HG03432 (cell line): Measurements from ENCODE around the gene SESTD1.
"Not testable (repeated sequence)": the region's sequence is repeated elsewhere in the genome, so short reads cannot be mapped to it uniquely, and the experiment has no call there.

Source experiments
- ATAC-seq: cut with Tn5 transposase; IDR thresholded peaks from one replicate; pipeline ENCODE4 v1.9.1; 2021; ENCODE audit warnings: mild to moderate bottlenecking, moderate library complexity; ENCODE audit not compliant: unreplicated experiment

Gene SESTD1

GRCh38 chr2:179268277-179268925, 3.8 kb upstream of the SESTD1 start:
- peak; percentile 39 for ATAC-seq

DNA sequence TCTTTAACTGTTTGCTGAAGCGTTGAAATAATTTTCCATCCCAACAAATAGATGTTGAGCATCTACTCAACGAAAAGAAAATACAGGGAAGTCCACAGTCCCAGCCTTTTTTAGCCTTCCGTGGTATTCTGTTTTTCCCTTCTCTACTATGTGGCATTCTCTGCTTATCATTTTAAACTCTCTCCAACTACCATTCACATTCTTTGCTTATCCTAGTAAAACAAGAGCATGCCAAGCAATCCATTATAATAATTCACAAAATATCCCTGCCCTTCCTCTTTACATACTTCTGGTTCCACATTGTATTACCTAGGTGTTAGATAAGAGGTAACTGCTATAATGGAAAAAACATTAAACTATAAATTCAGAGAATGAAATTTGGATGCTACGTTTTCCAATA, 1.6 kb upstream of the SESTD1 start:
- ATAC-seq = no peak

DNA sequence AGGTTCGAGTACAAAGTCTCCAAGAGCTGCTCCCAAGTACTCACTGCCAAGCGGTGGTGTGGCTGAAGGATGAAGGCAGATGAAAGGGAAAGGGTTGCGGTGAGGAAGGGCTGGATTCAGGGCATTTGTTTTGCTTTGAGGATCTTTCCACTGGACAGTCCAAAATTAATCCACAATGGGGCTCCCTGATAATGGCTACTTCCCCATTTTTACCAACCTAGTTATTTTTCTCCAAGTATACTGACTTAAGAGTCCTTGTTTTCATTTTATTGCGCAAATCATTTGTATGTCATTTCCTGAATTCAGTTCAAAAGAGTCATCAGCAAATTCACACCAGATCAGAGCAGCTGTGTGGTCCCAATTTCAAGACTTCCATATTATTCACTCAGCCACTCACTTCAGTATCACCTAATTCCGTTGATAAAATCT, 464 bp upstream of the SESTD1 start:
- no peak for ATAC-seq

GRCh38 chr2:179263446-179264367, 925 bp downstream of the SESTD1 start:
- ATAC-seq = peak; percentile 43

DNA sequence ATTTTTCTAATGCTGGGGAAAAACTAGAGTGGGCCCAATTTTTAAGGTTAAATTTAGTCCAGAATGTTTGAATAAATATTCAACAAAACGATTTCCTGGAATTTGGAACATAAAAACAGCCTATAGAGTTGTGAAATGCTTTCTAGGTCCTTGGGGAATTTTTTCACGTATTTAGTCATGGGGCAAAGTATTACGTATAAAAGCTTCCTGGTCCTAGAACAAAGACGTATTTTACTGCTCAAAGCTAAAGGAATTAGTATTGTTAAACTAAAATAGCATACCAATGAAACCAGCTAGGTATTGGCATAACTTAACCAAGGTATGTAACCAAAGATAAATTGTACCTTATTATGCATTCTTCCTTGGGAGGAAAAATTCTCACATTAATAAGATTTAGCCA, 1.6 kb downstream of the SESTD1 start:
- no peak for ATAC-seq

GRCh38 chr2:179262077-179262660, 2.5 kb downstream of the SESTD1 start:
- no peak for ATAC-seq

DNA sequence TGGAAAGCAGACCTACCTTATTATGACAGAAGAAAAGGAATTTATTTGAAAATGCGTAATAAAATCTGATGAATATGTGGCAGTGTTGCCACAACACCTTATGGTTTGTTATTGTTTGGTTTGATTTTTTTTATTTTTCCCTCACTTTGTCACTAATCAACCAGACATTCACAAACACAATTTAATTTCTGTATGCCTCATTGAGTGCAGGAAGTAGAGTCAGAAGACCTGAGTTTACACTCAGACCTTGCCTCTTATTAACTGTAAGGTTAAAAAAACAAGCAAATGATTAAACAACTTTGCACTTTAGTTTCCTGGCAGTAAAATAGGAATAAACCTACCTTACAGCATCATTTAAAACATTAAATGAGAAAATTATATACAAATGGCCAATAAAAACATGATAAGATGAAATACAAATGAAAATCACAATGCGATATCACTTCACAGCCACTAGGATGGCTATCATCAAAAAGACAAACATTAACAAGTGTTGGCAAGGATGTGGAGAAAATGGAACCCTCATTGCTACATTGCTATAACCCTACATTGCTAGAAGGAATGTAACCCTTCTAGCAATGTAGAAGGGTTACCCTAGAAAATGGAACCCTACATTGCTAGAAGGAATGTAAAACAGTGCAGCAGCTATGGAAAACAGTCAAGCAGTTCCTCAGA, 3.3 kb downstream of the SESTD1 start:
- no peak for ATAC-seq

GRCh38 chr2:179260224-179260623, 4.4 kb downstream of the SESTD1 start:
- ATAC-seq = no peak

DNA sequence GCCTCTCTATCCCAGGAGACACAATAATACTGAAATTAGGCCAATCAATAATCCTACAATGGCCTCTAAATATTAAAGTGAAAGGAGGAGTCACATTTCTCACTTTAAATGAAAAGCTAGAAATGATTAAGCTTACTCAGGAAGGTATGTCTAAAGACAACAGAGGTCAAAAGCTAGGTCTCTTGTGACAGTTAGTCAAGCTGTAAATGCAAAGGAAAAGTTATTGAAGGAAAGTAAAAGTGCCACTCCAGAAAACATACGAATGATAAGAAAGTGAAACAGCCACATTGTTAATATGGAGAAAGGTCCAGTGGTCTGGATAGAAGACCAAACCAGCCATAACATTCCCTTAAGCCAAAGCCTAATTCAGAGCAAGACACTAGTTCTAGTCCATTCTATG, 9.5 kb downstream of the SESTD1 start:
- ATAC-seq = peak; percentile 41

DNA sequence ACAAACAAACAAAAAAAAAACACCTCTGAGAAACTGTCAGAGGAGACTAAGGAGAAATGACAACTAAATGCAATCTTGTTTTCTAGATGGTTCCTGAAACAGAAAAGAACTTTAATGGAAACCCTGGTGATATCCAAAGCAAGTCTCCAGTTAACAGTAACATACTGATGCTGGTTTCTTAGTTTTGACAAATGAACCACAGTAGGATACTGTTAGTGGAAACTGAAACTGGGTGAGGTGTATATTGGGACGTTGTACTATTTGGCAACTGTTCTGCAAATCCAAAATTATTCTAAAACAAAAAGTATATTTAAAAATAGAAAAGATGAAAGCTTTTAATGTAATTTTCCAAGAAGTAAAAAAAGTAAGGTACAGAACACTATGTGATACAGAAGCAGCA, 11.4 kb downstream of the SESTD1 start:
- peak; percentile 66 for ATAC-seq

GRCh38 chr2:179252423-179252822, 12.2 kb downstream of the SESTD1 start:
- ATAC-seq = peak; percentile 26

GRCh38 chr2:179251870-179252269, 12.8 kb downstream of the SESTD1 start:
- ATAC-seq = peak; percentile 4

DNA sequence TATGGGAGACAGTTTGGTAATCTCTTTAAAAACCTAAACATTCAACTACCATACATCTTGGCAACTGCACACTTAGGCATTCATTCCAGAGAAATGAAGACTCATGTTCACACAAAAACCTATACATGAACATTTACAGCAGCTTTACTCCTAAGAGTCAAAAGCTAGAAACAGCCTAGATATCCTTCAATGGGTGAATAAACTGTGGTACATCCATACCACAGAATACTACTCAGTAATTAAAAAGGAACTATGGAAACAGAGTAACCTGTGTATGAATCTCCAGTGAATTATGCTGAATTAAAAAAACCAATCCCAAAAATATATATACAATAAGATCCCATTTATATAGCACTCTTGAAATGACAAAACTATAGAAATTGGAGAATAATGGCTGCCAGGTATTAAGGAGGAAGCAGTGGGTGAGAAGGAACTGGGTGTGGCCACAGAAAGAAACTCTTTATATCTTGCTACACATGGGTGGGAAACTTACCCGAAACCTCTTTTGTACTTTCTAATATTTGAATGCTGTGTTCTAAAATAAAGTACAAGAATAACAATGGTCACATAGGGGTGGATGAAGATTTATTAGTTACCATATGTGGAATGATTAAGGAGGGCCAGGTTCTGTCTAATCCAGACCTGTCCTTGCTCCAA, 13.7 kb downstream of the SESTD1 start:
- ATAC-seq = no peak

DNA sequence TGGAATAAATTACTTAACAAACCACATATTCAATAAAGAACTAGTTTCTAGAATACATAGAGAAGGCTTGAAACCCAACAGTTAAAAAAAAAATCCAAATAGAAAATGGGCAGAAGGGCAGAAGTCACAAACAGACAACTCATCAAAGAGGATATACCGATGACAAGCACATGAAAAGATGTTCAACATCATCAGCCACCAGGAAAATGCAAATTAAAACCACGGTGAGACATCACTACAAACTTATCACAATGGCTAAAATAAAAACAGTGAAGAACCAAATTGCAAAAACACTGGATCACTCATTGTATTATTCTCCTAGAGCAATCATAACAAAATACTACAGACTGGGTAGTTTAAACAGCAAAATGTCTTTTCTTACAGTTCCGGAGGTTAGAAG, 14.5 kb downstream of the SESTD1 start:
- ATAC-seq = no peak

DNA sequence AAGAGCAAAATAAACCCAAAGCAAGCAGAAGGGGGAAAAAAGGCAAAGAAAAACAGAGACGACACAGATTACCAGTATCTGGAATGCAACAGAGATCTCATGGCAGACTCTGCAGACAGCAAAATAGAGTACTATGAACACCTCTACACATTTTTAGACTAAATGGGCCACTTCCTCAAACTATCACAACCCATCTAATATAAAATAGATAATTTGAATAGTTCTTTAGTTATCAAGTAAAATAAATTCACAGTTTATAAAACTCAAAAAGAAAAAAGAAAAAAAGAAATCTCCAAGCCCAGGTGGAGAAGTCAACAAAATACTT, 16.6 kb downstream of the SESTD1 start:
- no peak for ATAC-seq

GRCh38 chr2:179247318-179248023, 17.2 kb downstream of the SESTD1 start:
- no peak for ATAC-seq

DNA sequence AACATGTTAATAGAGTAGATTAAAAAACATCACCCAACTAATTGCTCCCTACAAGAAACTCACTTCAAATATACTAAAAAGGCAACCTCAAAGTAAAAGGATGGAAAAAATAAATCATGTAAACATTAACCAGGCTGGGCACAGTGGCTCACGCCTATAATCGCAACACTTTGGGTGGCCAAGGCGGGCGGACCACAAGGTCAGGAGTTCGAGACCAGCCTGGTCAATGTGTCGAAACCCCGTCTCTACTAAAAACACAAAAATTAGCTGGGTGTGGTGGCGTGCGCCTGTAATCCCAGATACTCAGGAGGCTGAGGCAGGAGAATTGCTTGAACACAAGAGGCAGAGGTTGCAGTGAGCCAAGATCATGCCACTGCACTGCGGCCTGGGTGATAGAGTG, 18.8 kb downstream of the SESTD1 start:
- ATAC-seq = not testable (repeated sequence)

- ATAC-seq = no peak
Observed at GRCh38 chr2:179243046-179243445, 21.6 kb downstream of the SESTD1 start.

DNA sequence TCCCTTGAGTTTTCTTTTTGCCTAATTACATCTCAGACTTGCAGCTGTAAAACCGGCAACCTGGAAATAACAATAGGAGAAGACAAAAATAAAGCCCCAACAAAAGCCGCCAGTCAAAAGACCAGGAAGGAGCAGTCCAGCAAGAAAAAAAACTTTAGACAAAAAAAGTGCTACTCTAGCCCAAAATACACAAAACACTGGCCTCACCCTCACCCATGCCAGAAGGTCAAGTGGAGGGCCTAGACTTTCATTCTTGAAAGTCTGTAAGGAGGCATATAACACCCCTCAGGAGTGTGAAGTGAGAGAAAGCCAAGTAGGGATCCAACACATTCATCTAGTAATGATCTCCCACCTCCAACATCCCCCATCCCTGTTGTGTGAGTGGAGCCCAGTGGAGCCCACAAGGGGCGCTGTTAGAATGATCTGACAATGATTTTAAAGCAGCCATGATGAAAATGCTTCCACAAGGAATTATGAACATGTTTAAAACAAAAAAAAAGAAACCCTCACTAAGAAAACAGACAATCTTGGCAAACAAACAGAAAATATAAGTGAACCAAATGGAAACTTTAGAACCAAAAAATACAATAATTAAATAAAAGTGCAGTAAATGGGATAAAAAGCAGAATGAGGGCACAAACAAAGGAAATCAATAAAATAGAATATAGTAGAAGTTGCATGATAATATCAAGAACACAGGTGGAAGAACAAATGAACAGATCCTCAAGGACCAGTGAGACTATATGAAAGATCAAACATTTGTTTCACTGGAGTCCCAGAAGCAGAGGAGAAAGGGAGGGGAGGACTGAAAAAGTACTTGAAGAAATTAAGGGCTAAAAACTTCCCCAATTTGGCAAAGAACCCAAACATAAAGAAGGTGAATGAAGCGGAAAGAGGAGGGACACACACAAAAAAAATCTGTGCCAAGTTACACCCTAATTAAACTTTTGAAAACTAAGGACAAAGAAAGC, 23.9 kb downstream of the SESTD1 start:
- ATAC-seq = no peak
